HepG2 (cell line): ENCODE results near the gene XG. TPM values are rescaled to one million over a fixed set of nuclear protein-coding genes. Genes with fewer than 3 reads are reported as not detected.

ENCODE experiments used
- ATAC-seq: fragments of 200-7000 bp; cut with Tn5 transposase; 3 replicates; pipeline ENCODE4 v1.9.1; 2020; ENCODE audit warnings: mild to moderate bottlenecking, moderate library complexity
- BruUV-seq: library from RNA; stranded (reverse); fragments of 400-500 nt; replicated peaks from 2 replicates; lab custom pipeline; 2021; lab: Mats Ljungman, UMichigan
- CTCF ChIA-PET: fragments of 300-600 bp; formaldehyde crosslinking; extraction: SDS; loops from one replicate; lab custom pipeline; 2021; ENCODE audit warnings: low total read pairs, inconsistent platforms, low intra/inter-chr PET ratio; lab: Yijun Ruan, JAX
- POLR2A ChIA-PET: fragments of 350-600 bp; sonication (Branson Sonifier 250); formaldehyde crosslinking; loops from one replicate; lab custom pipeline; 2020; ENCODE audit warnings: antibody characterized with exemption, inconsistent platforms; lab: Yijun Ruan, JAX
- DNase-seq: peaks from one replicate; pipeline ENCODE4 v3.0.0-alpha.2; 2015; ENCODE audit warnings: low spot score
- FAIRE-seq: peaks from 3 replicates; lab custom pipeline; 2011; peaks lifted over from hg19 to GRCh38; lab: Jason Lieb, UNC
- H2AFZ ChIP-seq: one replicate; pipeline ENCODE4 v1.6.1; 2011; ENCODE audit warnings: low read length, inconsistent platforms
- H3K27ac ChIP-seq: fragments of 300-600 bp; 3 replicates; pipeline ENCODE4 v1.8.0; 2011; ENCODE audit warnings: mixed run types, mild to moderate bottlenecking, mixed read lengths, low read length, inconsistent platforms; ENCODE audit not compliant: insufficient read depth; ENCODE audit errors: extremely low read length
- H3K27me3 ChIP-seq, 2 experiments: fragments of 200-600 bp in 1 of 2; 2 replicates in 1 of 2; 3 replicates in 1 of 2; pipeline versions ENCODE4 v1.6.0 to v1.8.0; 2011; ENCODE audit warnings: low read length in 2 of 2, mild to moderate bottlenecking in 2 of 2, moderate library complexity in 2 of 2, inconsistent platforms in 1 of 2; ENCODE audit not compliant: insufficient read depth in 2 of 2, control insufficient read depth in 1 of 2
- H3K36me3 ChIP-seq, 2 experiments: fragments of 200-600 bp in 1 of 2; replicated peaks in 1 of 2; 2 replicates in 1 of 2; 3 replicates in 1 of 2; pipeline versions ENCODE4 v1.5.1 to v1.8.0; 2011; ENCODE audit warnings: low read length in 2 of 2, inconsistent platforms in 1 of 2; ENCODE audit not compliant: insufficient read depth in 2 of 2, control insufficient read depth in 1 of 2
- H3K4me1 ChIP-seq: 2 replicates; pipeline ENCODE4 v1.5.1; 2012; ENCODE audit warnings: low read length, inconsistent platforms; ENCODE audit not compliant: insufficient read depth
- H3K4me2 ChIP-seq: 2 replicates; pipeline ENCODE4 v1.6.0; 2011; ENCODE audit warnings: low read depth, low read length, inconsistent platforms
- H3K4me3 ChIP-seq, 3 experiments: fragments of 200-600 bp in 1 of 3; sonication (generic), shearing (Covaris generic) in 1 of 3; replicated peaks in 1 of 3; 2 replicates each; pipeline ENCODE4 v1.5.1; 2011 to 2016; ENCODE audit warnings: low read length in 3 of 3, inconsistent platforms in 2 of 3, low read depth in 2 of 3, mild to moderate bottlenecking in 2 of 3, control low read depth in 1 of 3, mixed read lengths in 1 of 3; ENCODE audit not compliant: insufficient read depth in 1 of 3
- H3K79me2 ChIP-seq: one replicate; pipeline ENCODE4 v1.6.1; 2011; ENCODE audit warnings: low read length, inconsistent platforms; ENCODE audit not compliant: insufficient read depth
- H3K9ac ChIP-seq: 2 replicates; pipeline ENCODE4 v1.6.0; 2011; ENCODE audit warnings: mild to moderate bottlenecking, low read depth, low read length, inconsistent platforms; ENCODE audit not compliant: insufficient read depth
- H3K9me3 ChIP-seq: 2 replicates; pipeline ENCODE4 v1.5.1; 2012; ENCODE audit warnings: mild to moderate bottlenecking, low read length
- H4K20me1 ChIP-seq: 2 replicates; pipeline ENCODE4 v1.6.0; 2011; ENCODE audit warnings: inconsistent platforms, mild to moderate bottlenecking, low read length, moderate library complexity; ENCODE audit not compliant: insufficient read depth
- ARNT2 ChIP-seq: sonication (generic); formaldehyde crosslinking; IDR thresholded peaks from 2 replicates; pipeline ENCODE4 v1.8.0; 2022; ENCODE audit warnings: mild to moderate bottlenecking, low read depth, missing genetic modification reagents, moderate library complexity
- ASH2L ChIP-seq: fragments of 300-600, 200-600 bp; sonication (generic); IDR thresholded peaks from 2 replicates; pipeline ENCODE4 v1.7.0; 2017; ENCODE audit warnings: low read depth, mild to moderate bottlenecking, moderate library complexity, mixed read lengths, low read length; ENCODE audit not compliant: insufficient read length
- ELK4 ChIP-seq: sonication (generic); formaldehyde crosslinking; IDR thresholded peaks from 2 replicates; pipeline ENCODE4 v1.9.0; 2021; ENCODE audit warnings: missing genetic modification reagents, borderline replicate concordance
- HCFC1 ChIP-seq: fragments of 150-350 bp; IDR thresholded peaks from 2 replicates; pipeline ENCODE4 v1.6.1; 2014; ENCODE audit warnings: low read depth, low read length
- HNRNPLL ChIP-seq: fragments of 200-400 bp; formaldehyde crosslinking; IDR thresholded peaks from 2 replicates; pipeline ENCODE4 v1.6.1; 2017; ENCODE audit warnings: mild to moderate bottlenecking, low read depth, low read length; ENCODE audit not compliant: poor library complexity, severe bottlenecking
- ISX ChIP-seq: sonication (generic); formaldehyde crosslinking; conservative IDR thresholded peaks from 2 replicates; pipeline ENCODE4 v1.5.0; 2020; ENCODE audit warnings: missing genetic modification reagents
- NCOA2 ChIP-seq: sonication (generic); formaldehyde crosslinking; IDR thresholded peaks from 2 replicates; pipeline ENCODE4 v1.8.0; 2022; ENCODE audit warnings: inconsistent platforms
- PCBP2 ChIP-seq: fragments of 200-400 bp; formaldehyde crosslinking; optimal IDR thresholded peaks from 2 replicates; pipeline ENCODE3; 2018; ENCODE audit warnings: low read length, low read depth; ENCODE audit not compliant: poor library complexity, severe bottlenecking
- SP2 ChIP-seq: sonication (generic); formaldehyde crosslinking; IDR thresholded peaks from 2 replicates; pipeline ENCODE4 v1.5.1; 2020; ENCODE audit warnings: mild to moderate bottlenecking, missing genetic modification reagents
- ZBED4 ChIP-seq: sonication (generic); formaldehyde crosslinking; IDR thresholded peaks from 2 replicates; pipeline ENCODE4 v1.4.0; 2020; ENCODE audit warnings: missing genetic modification reagents, borderline replicate concordance
- ZBTB34 ChIP-seq: sonication (generic); formaldehyde crosslinking; IDR thresholded peaks from 2 replicates; pipeline ENCODE4 v1.8.0; 2022; ENCODE audit warnings: mild to moderate bottlenecking, missing genetic modification reagents
- ZNF121 ChIP-seq: sonication (generic); formaldehyde crosslinking; IDR thresholded peaks from 2 replicates; pipeline ENCODE4 v1.5.0; 2020; ENCODE audit warnings: mild to moderate bottlenecking, missing genetic modification reagents
- ZNF468 ChIP-seq: sonication (generic); formaldehyde crosslinking; IDR thresholded peaks from 2 replicates; pipeline ENCODE4 v1.8.0; 2022; ENCODE audit warnings: mild to moderate bottlenecking, moderate library complexity, missing genetic modification reagents
- ZNF737 ChIP-seq: sonication (generic); formaldehyde crosslinking; IDR thresholded peaks from 2 replicates; pipeline ENCODE4 v1.5.0; 2020; ENCODE audit warnings: missing genetic modification reagents, mild to moderate bottlenecking, borderline replicate concordance
- WGBS: methylation state at CpG from one replicate; pipeline ENCODE4 v1.1.6; 2017; ENCODE audit warnings: low lambda C conversion rate; 5-methylcytosine and 5-hydroxymethylcytosine counted together
- in situ Hi-C: cut with HindIII; loops from 2 replicates; pipeline ENCODE4 v1.10.0; 2017; ENCODE audit warnings: low pct_unique_long_range_greater_than_20kb; ENCODE audit not compliant: extremely low pct_ligation_motif_present
- intact Hi-C: fragments of 100-400 bp; cut with micrococcal nuclease; formaldehyde crosslinking; loops from one replicate; pipeline ENCODE4 v1.10.0; 2022; ENCODE audit not compliant: unreplicated experiment
- polyA plus RNA-seq, 8 experiments: library from polyadenylated mRNA; depleted of rRNA in 3 of 8; stranded (reverse) in 7 of 8; unstranded in 1 of 8; fragments of >200 nt; fragmentation: Illumina TruSeq in 4 of 8; extraction: Trizol in 4 of 8; gene quantifications; 2 replicates each; pipeline versions ENCODE4 v1.2.1 to v1.2.3, GENCODE V29; 2011 to 2016; ENCODE audit warnings: low read depth in 4 of 8, missing spikeins in 1 of 8, mixed read lengths in 1 of 8; ENCODE audit not compliant: insufficient read depth in 1 of 8
- total RNA-seq, 5 experiments: library from RNA; depleted of rRNA; stranded (reverse); fragments of >200 nt; fragmentation: Illumina TruSeq; extraction: Trizol; gene quantifications; 2 replicates each; pipeline ENCODE4 v1.2.3, GENCODE V29; 2016; ENCODE audit warnings: low read depth in 1 of 5

The XG gene
- total and polyA plus RNA-seq, 2 of the 13 experiments (the other 11 are each of a cell fraction or from before 2014, with no cell fraction given) = not detected

- no TSS peak for BruUV-seq
- intact Hi-C loops = no loop called here
- H3K9ac ChIP-seq = no peak overlapping the region
- H3K4me1 ChIP-seq = no peaks in the 10 kb centered on the region
- no peak overlapping the region for H3K4me3 ChIP-seq
- FAIRE-seq (no peak), DNase-seq (no peak)
- no peaks in the 10 kb centered on the region for H3K27me3 ChIP-seq
- POLR2A ChIA-PET = no interaction called here
- no peak overlapping the region for H3K4me2 ChIP-seq
- 88% methylated on average over 3 of the region's 4 CpGs for WGBS
- no peaks in the 10 kb centered on the region for H3K79me2 ChIP-seq
- no peaks in the 10 kb centered on the region for H3K9me3 ChIP-seq
- CTCF ChIA-PET = no interaction called here
- in situ Hi-C loops = no loop called here
- no peaks in the 10 kb centered on the region for H4K20me1 ChIP-seq
- TF ChIP-seq PCBP2 (no peak), SP2 (CRISPR knock-in tag) (no peak), ARNT2 (CRISPR knock-in tag) (no peak), ELK4 (CRISPR knock-in tag) (no peak), ZBTB34 (CRISPR knock-in tag) (no peak), ISX (CRISPR knock-in tag) (no peak), ZBED4 (CRISPR knock-in tag) (no peak), ASH2L (no peak), ZNF121 (CRISPR knock-in tag) (no peak), HCFC1 (no peak), NCOA2 (CRISPR knock-in tag) (no peak), HNRNPLL (no peak), ZNF737 (no peak), ZNF468 (CRISPR knock-in tag) (no peak)
- TF ChIP-seq, all 625 proteins: peak for 0
- no peak for ATAC-seq
- Histone ChIP-seq H3K27ac (no peak overlapping the region), H3K36me3 (no peaks in the 10 kb centered on the region), H2AFZ (no peak overlapping the region)
These were observed 49.4 kb downstream of the XG start for GRCh38 chrX:2801223-2801622.
